SK-N-DZ (cell line): ENCODE results near the gene TCP1.
A peak's percentile ranks its signal among the peaks of the same experiment; 100 is the strongest.
"Not testable (repeated sequence)": the region's sequence is repeated elsewhere in the genome, so short reads cannot be mapped to it uniquely, and the experiment has no call there.

Experiments used
- DNase-seq: peaks from one replicate; pipeline ENCODE4 v3.0.0-alpha.2; 2015; ENCODE audit warnings: low spot score

TCP1 gene

DNA sequence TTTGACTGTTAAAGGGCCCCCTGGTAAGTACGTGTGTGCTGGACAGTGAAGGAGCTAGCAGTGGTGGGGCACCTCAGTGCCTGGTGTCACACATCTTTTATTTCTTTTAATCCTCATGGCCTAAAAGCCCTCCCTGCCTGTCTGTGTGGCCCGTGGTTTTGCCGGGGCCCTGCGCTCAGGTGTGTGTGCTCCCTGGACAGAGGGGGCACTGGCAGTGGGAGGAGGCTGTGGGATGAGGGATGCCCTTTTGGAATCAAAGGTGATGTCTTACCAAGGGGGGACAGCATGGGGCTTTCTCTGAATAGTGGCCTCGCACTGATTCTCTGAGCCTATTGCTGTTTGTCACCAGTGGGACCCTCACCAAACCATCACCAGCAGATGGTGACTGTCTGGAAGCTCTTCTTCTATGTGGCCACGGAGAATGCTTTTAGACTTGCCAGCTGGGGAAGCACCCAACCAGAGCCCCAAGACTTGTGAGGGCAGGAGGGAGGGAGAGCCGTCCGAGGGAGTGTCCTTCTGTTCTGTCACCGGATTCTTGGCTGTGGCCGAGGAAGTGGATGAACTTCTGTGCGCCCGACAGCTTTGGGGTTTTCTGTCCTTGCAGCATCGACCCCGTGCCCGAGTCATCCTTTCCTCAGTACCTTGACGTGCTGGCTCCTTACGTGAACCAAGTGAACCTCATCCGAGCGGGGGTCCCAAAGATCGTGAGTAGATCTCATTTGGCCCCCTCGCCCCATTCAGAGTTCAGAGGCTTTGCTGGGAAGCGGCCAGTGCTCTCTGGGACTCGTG, 28.7 kb upstream of the TCP1 start:
- no peak for DNase-seq

DNA sequence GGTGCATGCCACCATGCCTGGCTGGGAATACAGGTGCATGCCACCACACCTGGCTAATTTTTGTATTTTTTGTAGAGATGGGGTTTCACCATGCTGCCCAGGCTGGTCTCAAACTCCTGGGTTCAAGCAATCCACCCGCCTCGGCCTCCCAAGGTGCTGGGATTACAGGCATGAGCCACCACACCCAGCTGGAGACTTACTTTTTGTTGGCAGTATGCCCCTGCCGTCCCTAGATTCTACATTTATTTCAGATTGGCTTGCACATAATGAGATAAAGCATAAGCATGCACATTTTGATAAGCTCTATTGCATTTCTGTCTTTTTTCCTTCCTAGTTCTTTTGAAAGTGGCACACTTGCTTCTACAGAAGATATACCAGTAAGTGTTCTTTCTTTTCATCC, 27.4 kb upstream of the TCP1 start:
- not testable (repeated sequence) for DNase-seq

DNA sequence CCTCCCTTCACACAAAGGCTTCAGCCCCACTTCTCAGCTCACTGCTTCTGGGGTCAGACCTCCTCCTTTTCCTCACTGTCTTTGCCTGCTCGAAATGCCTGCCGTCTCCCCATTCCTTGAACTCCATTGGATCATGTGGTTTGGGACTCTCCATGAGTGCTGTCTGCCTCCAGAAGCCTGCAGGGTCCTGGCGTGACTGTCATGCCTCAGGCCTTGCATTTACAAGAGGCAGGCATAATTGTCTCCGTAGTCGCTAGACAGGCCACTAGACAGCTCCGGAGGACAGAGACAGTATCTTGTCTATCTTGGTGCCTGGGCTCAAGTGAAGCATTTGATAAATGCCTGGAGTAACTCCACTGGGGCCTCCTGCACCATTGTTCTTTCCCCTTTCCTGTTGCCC, 26.0 kb upstream of the TCP1 start:
- DNase-seq, result peak; percentile 47

DNA sequence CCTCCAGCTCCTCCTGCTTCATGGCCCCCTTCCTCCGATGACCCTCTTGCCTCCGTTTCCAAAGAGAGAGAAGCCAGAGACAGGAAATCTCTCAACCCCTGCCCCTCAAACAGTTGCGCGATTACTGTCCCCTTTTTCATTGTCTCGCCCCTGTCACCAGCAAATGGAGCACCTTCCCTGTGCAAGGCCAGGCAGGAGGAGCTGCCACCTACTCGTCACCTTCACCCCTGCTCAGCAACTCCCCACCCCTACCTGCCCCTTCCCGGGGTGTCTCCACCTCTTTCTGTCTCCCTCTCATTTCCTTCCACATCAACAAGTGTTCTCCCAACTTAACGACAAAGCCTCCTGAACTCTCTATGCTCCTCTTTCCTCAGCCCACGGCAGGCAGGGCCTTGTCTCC, 24.4 kb upstream of the TCP1 start:
- no peak for DNase-seq

DNA sequence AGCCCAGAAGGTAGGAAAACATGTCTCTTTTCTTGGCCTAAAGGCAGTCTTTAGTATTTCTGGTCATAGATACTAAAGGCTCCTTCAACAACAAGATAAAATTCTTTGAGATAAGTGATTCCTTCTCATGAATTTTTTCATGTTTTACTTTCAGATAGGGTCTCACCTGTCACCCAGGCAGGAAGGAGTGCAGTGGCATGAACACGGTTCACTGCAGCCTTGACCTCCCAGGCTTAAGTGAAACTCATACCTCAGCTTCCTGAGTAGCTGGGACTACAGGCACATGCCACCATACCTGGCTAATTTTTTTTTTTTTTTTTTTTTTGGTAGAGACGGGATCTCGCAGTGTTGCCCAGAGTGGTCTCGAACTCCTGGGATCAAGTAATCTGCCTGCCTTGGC, 19.7 kb upstream of the TCP1 start:
- DNase-seq, result no peak

DNA sequence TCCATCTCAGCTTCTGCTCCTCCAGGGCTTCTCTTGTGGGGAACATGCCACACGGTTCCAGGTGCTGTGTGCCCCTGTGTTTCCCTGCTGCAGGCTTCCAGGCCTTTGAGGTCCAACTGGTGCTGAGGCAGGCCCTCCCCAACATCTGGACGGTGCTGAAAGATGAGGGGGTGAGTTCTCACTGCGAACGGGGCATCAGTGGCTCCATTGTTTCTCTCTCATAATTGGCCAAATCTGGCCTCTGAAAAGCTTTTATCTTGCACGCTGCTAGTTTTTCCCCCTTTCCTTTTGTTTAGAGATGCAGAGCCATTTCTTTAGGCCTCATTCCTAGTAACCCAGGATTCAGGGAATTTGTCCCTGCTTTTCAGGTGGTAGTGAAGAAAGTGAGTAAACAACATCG, 19.2 kb upstream of the TCP1 start:
- DNase-seq, result no peak

DNA sequence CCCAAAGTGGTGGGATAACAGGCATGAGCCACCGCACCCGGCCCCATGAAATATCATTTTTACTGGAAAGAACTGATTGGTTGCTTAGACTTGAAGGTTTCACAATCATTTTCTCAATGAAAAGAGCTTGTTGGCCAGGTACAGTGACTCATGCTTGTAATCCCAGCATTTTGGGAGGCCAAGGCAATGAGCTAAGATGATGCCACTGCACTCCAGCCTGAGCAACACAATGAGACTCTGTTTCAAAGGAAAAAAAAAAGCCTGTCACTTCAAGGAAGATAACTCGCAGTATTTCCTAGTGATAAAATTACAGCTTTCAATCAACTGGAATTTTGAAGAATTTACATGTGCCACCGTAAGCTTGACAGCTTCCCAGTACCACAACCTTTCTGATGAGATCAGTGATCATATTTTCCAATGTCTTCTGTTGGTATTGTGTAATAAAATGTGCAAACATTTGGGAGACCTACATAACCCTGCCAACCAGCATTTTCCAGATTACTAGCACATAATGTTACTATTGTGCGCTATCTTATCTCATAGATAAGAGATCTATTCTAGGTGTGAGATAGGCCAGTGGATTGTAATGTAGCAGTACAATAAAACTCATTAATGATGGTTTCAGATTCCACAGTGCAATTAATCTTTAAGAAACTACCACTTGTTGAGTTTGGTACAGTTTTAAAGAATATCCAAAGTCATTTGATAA, 17.9 kb upstream of the TCP1 start:
- no peak for DNase-seq

DNA sequence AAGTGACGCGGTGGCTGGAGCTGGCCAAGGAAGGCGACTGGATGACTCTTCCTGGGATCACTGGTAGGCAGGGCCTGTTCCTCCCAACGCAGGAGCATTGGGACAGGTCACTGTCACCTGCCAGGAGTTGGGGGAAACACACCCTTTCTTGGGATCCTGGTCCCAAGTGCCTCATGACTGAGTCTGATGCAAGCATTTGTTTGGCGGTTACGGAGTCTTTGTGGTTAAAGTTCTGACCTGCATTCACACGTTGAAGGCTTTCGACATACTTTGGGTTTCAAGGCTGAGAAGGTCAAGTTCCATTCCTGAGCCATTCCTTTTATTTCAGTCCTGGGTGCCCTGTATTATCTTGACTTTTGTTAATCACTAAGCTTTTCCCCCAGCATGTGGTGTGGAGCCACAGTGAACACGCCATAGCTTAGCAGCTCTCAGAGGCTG, 16.6 kb upstream of the TCP1 start:
- no peak for DNase-seq

DNA sequence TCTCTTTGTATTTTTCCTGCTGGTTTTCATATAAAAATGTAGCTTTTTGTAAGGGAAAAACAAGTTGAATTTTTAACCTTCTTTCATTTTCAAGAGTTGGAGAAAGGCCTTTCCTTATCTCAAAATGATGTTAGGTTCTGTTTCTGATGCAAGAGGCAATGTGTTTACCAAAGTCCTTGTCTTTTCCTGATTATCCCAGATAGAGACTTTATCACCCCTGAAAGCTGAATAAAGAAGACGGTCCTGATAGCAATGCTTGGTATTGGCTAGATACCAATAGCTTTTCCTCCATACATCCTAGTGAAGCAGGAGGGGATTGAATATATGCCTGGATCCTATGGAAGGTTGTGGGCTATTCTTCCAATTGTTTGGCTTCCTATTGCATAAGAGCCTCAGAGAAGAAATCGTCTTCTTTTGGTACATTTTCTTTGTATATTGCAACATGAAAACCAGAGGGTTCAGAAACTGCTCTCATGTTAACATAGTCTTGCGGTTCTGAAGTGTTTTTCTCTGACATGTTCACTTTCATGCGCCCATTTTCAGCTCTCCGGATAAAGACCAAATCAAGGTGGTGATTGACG, 16.1 kb upstream of the TCP1 start:
- no peak for DNase-seq

DNA sequence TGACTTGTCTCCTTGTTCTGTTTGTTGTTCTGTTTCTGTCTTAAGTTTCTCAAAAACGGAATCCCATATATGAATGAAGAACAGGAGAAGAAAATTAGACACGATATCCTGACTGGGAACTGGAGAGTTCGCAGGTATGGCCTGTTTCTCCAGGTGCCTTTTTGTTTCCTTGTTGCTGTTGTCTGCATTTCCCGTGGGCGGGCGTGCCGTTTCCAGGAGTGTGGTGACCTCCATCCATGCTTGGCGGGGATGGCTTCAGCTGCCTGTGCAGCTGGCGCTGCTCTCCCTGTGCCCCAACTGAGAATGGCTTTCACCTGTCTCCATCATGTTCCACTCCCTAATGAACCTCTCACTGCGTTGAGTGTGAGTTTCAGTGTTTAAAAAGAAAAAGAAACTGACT, 15.1 kb upstream of the TCP1 start:
- no peak for DNase-seq

DNA sequence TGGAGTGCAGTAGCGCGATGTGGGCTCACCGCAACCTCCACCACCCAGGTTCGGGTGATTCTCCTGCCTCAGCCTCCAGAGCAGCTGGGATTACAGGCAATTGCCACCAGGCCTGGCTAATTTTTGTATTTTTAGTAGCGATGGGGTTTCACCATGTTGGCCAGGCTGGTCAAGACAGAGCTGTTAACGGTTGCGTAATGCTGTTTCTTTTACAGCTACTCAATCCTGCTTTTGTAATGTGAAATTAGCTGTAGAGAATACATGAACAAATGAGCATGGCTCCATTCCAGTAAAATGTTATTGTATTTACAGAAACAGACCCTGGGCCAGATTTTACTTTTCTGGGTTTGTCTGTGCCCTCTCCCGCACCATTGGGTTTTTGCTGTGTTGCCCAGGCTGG, 12.5 kb upstream of the TCP1 start:
- no peak for DNase-seq

DNA sequence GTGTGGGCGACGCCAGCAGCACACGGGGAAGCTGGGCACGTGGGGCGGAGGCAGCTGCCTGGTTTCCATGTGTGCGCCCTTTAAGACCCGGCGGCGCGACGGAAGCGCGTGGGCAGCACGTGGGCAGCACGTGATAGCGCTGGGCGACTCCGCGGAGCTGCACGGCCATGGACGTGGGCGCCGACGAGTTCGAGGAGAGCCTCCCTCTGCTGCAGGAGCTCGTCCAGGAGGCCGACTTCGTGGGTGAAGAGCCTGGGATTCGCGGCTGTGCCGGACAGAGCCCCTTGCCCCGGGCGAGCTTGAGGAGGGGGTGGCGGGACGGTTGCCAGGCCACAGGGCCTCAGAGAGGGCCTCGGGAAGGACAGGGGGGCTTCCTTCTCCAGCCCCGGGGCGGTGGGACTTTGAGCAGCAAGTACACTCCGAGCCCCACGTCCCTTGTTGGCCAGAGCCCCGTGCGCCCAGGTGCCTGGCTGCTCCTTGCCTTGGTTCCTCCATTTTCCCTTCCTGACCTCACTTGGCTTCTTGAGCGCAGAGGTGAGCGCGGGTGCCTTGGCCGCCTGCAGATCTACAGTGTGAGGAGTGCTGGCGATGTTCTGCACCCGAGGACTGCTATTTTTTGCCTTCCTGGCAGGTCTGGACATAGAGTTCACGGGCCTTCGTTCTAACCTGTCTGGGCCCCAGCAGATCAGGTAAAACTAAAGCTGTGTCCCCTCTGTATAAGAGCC, 10.9 kb upstream of the TCP1 start, which contains the start of gene PNLDC1:
Gene PNLDC1, plus strand, starts transcription at position 136 of the 725 bp plus-strand sequence. Its CDS starts 32 bp downstream, at position 168.
- DNase-seq, result no peak

DNA sequence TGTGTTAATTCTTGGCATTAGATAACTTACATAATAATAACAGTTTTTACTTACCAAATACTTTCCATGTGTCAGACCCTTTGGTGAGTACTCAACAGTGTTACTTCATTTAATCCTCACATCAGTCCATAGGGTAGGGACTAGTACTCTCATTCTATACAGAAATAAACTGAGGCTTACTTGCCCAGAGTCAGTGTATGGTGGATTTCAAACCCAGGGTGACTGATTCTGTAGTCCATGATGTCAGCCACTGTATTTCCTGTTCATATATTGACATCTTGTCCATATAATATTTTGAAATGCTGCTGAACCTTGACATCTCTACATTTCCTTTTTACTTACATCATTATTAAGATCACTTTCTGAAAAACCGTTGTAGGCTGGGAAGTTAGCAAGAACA, 8.2 kb upstream of the TCP1 start:
- DNase-seq, result no peak

DNA sequence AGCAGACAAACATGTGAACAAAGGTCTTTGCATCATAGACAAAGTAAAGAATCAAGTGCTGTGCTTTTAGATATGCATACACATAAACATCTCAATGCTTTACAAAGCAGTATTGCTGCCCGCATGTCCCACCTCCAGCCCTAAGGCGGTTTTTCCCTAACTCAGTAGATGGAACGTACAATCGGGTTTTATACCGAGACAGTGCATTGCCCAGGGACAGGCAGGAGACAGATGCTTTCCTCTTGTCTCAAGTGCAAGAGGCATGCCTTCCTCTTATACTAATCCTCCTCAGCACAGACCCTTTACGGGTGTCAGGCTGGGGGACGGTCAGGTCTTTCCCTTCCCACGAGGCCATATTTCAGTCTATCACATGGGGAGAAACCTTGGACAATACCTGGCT, 5.6 kb upstream of the TCP1 start:
- not testable (repeated sequence) for DNase-seq

DNA sequence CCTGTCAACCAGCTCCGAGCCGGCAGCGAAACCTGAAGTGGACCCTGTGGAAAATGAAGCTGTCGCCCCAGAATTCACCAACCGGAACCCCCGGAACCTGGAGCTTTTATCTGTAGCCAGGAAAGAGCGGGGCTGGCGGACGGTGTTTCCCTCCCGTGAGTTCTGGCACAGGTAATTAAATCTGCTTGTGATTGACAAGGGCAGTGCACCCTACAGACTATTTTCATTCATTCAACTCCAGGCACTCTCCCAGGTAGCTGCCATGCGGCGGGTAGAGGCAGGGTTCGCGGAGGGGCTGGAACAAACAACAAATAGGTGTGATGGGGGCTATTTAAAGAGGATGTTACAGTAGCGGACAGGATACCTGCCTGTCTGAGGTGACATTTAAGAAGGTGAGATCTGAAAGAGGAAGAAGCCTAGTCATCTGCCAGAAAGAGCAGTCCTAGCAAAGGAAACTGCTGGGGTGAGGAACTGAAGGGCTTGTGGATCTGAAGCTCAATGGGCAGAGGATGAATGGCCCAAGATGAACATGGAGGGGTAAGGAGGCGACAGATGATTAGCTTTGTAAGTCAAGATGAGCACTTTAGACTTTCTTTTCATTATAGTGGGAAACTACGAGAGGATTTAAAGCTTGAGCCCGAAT, 1.7 kb upstream of the TCP1 start:
- DNase-seq, result no peak

DNA sequence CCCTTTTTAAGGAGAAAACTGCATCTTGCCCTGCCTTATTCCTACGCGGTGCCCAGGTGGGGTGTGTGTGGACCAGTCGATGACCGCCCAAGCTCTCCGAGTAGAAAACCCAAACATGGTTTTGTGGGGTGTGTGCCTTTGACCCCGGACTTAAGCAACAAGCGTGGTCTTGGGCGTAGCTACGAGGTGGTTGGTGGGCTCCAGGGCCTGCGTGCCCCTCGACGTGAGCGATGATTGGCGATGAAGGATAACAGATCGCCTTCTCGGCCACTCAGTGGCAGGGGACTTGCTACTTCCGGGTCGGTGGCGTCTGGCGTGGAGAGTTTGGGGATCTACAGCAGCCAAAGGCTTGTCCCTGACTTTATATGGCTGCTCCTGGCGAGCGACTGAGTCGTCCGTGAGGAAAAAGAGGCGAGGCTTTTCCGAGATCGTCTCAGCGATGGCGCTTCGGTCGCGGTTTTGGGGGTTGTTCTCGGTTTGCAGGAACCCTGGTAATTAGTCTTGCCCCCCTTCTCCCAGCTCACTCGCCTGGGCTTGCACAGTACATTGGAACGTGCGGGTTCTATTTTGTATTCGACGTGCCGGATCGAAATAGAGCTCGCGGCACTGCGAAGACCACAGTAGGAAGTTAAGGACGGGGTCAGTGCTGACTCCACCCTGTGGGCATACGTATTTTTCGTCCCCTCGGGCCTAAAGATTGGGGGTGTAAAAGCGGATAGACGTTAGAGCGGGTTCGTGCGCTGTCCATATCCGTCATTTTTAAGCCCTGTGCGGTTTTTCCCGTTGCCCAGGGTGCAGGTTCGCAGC, 950 bp upstream of the TCP1 start, which contains the start of gene MRPL18:
Gene MRPL18, plus strand, starts transcription at position 319 of the 807 bp plus-strand sequence. Its CDS starts 121 bp downstream, at position 440.
- DNase-seq, result peak; percentile 98

DNA sequence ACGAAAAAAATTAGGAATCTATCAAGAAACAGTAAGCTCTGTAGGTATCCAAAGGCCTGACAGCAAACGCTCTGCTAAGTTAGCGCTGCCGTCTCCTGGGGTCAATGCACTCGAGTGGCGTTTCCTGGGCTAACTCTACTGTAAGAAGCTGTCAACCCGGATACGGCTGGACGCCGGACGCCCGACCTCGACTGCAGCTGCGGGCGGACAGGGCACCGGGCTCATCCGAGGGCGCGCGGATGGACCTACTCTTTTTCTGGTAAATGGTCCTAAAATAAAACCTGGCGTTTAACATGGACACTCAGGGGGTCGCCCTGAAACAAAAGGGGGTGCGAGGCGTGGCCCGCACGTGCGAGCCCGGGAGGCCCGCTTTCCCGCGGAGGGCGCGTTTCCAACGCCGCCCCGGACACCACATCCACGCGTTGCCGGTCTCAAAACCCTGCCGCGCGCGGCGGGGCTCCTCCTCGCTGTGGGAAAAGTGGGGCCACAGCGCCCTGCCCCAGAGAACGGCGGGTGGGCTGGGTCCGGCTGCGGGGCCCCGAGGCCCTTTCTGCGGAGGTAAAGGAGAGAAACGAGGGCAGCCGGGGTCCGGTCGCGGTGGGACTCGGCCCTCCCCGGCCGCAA, 537 bp downstream of the TCP1 start:
- no peak for DNase-seq

DNA sequence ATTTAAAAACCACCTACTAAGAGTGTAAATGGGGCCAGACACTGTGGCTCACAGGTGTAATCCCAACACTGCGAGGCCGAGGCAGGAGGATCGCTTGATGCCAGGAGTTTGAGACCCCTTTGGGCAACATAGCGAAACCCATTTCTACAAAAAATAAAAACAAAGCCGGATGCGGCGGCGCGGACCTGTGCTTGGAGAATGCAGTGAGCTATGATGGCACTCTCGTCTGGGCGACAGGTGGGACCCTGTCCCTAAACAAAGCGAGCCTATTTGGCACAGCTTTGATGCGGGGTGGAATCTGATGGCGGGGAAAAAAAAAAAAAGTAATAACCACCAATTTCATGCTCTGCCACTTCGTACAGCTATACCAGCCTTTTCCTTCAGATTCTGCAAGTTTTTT, 1.1 kb downstream of the TCP1 start:
- DNase-seq, result no peak

DNA sequence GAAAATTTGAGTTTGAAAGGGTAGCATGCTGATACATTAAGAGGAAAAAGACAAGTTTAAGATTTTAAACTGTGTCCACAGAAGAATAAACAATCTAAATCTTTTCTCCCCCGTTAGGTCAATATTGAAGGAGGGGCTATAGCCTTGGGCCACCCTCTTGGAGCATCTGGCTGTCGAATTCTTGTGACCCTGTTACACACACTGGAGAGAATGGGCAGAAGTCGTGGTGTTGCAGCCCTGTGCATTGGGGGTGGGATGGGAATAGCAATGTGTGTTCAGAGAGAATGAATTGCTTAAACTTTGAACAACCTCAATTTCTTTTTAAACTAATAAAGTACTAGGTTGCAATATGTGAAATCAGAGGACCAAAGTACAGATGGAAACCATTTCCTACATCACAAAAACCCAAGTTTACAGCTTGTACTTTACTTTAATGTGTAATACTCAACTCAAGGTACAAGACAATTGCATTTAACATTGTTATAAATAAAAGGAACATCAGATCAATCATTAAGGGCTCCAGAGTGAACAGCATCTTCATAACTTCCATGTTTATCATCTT, 10.8 kb downstream of the TCP1 start:
- no peak for DNase-seq

DNA sequence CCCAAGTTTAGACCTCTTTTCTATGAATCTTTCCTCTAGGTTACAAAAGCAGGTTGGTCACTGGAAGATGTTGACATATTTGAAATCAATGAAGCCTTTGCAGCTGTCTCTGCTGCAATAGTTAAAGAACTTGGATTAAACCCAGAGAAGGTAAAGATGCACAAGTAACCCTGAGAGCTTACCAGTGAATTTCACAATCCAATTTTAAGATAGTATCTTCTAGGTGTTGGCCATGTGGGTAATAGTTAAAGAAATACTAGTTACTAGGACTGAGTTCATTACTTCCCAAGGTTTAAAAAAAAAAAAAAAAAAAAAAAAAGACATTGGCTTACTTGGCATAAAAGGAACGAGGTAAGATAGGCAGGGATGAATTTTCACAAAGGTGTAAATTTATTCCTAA, 11.3 kb downstream of the TCP1 start:
- DNase-seq, result no peak
